GM19468 (cell line): ENCODE data around the gene PITPNM3.

Experiments
- ATAC-seq: cut with Tn5 transposase; IDR thresholded peaks from one replicate; pipeline ENCODE4 v1.9.1; 2021; ENCODE audit warnings: mild to moderate bottlenecking, moderate library complexity, moderate number of reproducible peaks; ENCODE audit not compliant: unreplicated experiment; ENCODE audit errors: extremely low read depth

Gene PITPNM3

DNA sequence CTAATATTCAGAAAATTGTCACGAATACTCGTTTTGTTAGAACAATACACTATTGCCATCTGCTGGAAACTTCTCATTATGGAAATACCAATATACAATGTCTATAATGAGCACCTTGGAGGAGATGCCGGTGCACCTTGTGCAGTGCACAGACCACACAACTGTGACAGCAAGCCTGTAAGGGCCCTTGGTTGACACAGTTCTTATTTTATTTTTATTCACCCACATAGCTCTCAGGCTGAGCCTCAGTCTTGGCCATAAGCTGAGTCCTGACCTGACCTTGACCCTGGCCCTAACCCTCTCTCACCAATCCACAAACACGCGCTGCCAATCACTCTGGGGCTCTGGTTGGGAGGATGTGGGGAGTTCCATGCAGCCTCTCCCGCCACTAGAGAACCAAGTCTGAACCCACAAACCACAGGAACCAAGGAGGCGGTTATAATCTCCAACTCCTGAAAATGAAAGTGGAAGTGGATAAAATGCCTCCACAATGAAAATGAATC lies 129.0 kb downstream of the PITPNM3 start:
- ATAC-seq, result no peak

- ATAC-seq, result no peak
Measured at GRCh38 chr17:6426356-6427101, 129.8 kb downstream of the PITPNM3 start.

- no peak for ATAC-seq
Measured at GRCh38 chr17:6425407-6425806, 130.9 kb downstream of the PITPNM3 start.

DNA sequence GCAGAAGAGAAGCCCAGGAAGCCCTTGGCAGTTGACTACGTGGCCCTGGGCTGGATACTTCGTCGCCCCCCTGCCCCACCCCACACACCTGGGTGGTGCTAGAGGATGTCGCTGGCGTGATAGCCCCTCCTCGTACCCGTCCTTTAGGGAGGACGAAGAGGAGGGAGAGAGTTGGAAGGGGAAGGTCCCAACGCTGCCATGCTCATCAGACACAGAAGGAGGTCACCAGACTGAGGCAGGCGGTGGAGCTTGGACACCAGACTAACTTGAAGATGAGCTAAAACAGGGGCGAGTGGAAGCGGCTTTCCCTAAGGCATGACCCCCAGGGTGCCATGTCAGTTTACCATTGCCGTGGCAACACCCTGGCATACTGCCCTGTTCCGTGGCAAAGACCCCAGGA lies 132.4 kb downstream of the PITPNM3 start:
- no peak for ATAC-seq

DNA sequence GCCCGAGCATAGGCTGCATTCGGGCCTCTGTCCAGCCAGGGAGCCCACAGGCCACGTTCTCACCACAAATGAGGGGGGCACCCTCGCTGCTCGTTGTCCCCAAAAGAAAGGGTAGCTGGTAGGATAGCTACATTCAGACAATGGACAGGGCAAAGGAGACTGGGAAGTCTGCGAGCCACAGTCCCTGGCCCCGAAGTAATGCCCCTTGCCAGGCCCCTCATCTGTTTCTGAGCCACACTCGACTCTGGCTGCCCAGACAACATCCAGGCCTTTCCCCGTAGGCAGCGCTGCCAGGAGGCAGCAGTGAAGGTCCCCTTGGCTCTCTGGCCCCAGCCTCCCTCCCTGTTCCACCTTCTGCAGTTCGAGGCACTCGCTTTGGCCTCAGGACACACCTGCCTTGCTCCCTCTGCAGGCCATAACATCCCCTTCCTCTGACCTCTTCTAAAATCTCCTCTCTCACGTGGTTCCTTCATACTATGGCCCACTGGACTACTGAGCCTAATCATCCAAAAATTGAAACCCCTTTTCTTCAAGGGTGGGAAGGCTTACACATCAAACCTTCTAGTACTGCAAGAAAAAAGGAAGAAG lies 133.6 kb downstream of the PITPNM3 start:
- no peak for ATAC-seq

GRCh38 chr17:6421700-6422604 lies 134.4 kb downstream of the PITPNM3 start:
- no peak for ATAC-seq

DNA sequence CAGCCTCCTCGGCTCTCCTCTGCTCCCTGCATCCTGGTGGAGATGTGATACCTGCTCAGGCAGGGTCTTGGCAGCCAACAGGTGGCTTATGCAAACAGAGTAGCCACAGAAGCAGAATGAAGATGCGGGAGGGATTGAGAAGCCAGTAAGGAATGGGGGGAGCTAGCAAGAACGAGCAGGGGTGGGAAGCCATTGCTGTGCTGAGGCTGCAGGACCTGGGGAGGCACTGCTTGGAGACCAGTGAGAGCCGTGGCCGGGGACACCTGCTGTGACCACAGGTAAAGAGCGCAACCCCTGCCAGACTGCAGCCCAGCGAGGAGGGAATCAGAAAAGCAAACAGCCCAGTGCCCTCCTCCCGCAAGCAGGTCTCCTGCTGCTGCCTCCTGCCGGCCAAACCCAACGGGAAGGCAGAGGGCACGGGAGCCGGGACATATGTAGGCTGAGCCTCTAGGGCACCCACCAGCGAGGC lies 136.1 kb downstream of the PITPNM3 start:
- no peak for ATAC-seq

DNA sequence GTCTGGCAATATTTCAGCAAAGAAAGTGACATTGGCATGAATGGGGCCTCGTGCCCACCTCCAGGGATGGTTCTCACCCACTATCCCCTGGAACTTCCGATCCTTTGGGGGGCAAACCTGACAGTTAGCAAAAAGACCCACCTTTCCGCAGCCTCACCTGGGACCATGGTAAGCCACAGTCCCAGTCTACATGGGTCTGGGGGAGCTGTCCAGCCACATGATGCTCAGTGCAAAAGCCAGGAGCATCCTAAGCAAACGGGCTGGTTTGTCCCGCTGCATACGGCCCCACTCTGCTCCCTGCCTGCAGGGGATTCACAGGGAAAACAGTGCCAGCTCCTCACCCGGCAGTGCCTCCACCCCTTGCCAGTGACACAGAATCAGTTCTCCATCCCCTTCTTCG lies 140.7 kb downstream of the PITPNM3 start:
- ATAC-seq, result no peak

- no peak for ATAC-seq
Measured at GRCh38 chr17:6413065-6413464, 143.3 kb downstream of the PITPNM3 start.

DNA sequence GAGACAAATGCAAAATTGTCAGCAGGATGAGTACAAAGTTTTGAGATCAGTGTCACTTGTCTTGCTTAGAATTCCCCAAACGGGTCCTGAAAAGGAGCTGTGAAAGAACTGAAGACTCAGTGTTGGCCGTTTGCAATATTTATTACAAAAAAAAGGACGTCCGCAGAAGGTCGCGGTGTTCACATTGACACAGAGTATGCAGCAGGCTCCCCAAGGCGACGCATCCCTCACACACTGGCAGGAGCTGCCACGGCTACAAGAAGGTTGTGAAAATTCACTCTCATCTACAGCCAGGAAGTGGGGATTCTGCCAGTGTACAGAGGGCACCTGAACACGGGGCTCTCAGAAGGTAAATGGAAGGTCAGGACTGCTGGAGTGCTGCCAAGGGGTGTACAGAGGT lies 147.6 kb downstream of the PITPNM3 start:
- ATAC-seq, result no peak

DNA sequence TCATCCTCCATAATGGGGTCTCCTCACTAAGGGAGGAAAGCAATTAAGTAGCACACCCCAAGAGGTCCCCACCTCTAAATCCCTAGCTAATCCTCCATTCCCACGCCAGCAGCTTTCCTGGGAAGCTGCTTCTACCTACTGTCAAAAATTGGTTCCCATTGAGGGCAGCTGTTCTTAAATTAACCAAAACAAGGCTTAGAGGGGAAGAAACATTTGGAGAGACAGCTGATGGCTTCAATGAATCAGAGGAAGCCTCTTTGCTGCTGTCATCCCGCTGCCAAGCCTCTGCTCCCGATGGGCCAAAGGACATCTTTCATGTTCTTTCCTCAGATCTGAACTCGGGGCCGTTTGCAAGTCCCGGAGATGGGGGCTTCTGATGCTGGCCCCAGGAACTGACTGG lies 148.1 kb downstream of the PITPNM3 start:
- ATAC-seq, result no peak

DNA sequence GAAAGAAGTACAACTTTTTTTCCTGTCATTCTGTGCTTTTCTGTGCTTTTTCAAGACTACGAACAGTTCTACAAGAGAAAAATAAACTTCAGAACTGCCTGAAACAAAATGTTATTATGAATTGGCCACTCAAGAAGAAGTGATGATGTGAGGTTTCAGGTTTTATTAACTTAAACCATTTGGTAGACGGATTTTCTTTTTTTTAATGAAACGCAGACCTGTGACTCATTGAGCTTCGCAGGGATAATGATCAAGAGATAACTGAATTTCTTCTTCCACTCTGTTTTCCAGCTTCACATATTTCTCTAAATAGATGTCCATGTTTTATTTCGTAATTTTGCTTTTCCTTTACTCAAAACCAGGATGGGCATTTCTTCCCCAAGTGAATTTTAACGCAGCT lies 154.1 kb downstream of the PITPNM3 start:
- no peak for ATAC-seq
